Head of caudate nucleus (tissue), 42 donors: ENCODE data around the gene AP1M1.

Experiments
- DNase-seq, 42 donors: peaks; one replicate each; pipeline versions ENCODE4 v3.0.0 to v3.0.0-alpha.2; 2020 to 2021; ENCODE audit warnings: mixed read lengths in 7 of 42
- intact Hi-C: fragments of 100-400 bp; cut with DNase I; formaldehyde crosslinking; loops from one replicate; pipeline ENCODE4 v1.15.0; 2022

The AP1M1 gene

DNA sequence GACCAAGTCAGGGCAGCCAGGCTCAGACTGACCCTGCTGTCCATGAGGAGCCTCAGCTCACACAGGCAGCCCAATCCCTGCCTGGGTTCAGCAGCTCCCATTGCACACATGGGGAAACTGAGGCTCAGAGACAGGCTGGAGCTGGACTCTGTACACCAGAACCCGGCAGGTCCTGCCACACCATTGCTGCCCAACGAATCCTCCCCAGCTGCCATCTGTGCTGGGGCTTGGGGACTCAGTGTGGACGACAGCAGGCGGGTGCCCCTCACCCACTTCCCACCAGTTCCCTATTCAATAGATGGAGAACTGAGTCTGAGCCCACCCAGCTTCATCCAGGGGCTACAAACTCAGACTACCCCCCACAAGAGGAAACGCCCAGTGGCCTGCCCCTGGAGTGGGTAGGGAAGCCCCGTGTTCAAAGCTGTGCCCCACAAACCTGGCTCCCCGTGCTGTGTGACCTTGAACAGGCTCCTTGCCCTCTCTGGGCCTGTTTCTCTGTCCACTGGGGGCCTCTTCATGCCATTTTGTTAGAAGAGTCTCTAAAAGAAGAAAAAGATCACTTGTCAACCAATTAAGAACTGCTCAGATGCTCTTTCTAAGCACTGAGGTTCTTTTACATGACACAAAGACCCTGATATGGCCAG is 50.8 kb downstream of the AP1M1 start:
- no peak for DNase-seq
- intact Hi-C loops: loop anchor here (5.0 kb wide), 1 partner anchor 134 kb away; no protein-coding TSS in a partner anchor

DNA sequence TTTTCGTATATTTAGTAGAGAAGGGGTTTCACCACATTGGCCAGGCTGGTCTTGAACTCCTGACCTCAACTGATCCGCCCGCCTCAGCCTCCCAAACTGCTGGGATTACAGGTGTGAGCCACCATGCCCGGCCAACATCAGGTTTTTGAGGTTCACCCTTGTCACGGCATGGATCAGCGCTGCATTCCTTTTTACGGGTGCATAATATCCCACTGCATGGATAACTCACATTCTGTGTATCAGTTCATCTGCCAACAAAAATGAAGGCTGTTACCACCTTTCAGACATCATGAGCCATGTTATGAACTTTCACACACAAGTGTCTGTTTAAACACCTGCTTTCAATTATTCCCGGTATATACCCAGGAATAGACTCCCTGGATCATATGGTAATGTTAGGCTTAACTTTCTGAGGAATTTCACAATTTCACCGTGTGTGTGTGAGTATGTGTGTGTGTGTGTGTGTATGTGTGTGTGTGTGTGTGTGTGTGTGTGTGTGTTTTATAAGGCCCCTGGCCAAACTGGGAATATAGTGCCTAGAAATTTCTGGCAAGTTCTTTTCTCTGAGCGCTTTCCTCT is 52.2 kb downstream of the AP1M1 start:
- no peak for DNase-seq
- intact Hi-C loops: loop anchor here (5.0 kb wide), 1 partner anchor 132 kb away; no protein-coding TSS in a partner anchor

DNA sequence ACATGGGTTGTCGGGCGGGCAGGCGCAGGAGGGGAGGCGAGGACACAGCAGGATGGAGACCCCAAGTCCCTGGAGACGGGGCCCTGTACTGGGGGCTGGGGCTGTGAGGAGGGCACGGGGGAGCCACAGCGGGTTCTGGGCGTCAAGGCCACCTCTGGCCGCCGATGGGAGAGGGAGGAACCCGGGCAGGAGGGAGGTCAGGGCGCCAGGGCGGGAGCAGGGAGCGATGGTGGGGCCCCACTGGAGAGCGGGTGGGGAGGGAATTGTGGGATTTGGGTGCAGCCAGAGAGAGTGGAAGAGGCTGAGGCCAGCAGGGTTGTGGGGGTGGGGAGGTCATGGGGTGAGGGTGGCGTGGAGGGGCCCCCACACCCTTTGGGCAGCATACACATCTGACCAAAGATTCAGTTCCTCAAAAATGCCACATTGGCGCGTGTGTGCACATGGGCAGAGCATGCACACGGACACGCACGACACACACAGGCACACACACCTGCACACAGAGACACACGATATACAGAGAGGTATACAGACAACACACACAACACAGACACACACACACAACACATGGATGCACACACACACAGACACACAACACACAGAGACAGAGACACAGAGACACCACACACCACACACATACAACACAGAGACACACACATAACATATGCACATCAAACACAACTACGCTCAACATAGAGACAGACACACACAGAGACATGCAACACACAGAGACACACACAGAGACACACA is 54.9 kb downstream of the AP1M1 start:
- DNase-seq: peak in 24 of 42 donors; percentile 10 to 63 (median 28)
- intact Hi-C loops: no loop called here

DNA sequence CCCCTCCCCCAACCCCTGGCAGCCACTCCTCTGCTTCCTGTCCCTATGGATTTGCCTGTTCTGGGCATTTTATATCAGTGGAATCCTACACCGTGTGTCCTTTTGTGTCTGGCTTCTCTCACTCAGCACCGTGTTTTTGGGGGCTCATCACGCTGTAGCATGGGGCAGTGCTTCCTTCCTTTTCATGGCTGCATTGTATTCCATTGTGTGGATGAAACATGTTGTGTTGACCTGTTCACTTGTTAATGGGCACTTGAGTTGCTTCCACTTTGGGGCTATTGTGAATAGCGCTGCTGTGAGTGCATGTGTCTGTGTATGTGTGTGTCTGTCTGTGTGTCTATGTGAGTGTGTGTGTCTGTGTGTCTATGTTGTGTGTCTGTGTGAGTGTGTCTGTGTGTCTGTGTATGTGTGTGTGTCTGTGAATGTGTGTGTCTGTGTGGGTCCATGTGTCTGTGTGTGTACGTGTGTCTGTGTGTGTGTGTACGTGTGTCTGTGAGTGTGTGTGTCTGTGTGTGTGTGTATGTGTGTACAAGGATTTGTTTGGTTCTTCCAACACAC is 57.2 kb downstream of the AP1M1 start:
- DNase-seq: no peak
- intact Hi-C loops: no loop called here

DNA sequence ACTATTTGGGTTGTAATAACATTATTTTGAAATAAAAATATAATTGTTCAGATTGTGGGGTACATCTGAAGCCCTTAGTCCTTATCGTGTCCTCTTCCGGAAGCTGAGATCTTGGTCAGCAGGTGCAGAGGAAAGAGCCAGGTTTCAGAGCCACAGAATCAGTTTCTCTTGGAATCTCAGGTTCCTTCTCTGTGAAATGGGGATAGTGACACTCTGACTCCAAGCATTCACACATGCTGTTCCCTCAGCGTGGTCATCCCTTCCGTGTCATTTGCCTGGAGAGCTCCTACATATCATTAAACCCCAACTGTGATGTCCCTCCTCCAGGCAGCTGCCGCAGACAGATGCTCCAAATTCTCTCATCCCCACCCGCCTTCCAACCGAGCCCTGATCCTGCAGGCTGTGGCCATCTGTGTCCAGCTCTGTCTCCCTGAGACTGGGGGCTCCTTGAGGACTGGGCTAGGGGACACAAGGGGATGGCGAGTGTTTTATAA is 59.8 kb downstream of the AP1M1 start:
- DNase-seq: no peak
- intact Hi-C loops: no loop called here

DNA sequence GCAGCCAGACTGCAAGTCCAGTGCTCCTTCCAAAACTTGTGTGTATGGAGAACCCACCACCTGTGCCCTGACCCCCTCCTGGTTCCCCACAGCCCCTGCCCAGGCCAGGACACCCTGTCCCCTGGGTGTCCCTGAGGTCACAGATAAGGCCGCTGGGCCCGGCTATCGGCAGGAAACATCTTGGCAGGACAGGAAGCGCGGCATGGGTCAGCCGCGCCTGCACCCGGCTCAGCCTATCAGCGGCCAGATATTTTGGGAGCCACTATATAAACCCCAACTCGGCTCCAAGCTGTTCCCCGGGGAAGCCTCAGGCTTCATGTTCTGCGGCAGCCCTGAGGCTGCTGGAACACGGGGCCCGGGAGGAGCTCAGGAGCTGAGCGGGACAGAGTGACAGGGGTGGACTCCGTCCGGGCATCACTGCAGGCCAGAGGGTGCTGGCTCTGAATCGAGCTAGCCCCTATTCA is 60.8 kb downstream of the AP1M1 start:
- peak in 39 of 42 donors; percentile 11 to 70 (median 40) for DNase-seq
- intact Hi-C loops: no loop called here

DNA sequence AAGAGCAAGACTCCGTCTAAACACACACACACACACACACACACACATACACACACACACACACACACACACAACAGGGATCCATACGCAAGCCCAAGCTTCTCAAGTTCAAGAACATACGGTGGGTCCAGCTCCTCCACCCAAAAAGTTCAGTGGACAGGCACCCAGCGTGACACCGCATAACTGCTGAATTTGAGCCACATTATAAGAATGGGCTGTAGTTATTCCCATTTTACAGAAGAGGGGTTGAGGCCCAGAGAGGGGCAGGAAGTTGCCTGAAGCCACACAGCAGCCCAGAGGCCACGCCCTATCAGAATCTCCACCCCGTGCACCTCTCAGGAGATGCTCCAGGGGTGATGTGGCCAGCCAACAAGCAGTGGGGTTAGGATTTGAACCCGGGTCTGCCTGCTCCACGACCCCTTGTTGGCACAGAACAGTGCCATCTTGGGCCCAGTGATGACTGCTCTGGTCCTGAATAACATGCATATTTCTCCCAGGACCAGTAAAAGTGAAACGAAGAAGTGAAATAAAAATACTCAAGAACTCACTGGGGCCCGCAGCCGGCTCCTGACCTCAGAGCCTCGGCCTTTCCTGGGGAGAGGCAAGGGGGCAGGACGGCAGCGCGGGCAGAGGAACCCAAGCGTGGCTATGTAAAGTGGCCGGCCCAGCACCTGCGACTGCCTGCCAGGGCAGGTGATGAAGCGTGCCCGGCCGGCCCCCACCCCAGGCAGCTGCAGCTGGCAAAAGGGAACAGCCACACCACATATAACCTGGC is 61.9 kb downstream of the AP1M1 start:
- DNase-seq: peak in 4 of 42 donors; percentile 6 to 32 (median 14)
- intact Hi-C loops: no loop called here

DNA sequence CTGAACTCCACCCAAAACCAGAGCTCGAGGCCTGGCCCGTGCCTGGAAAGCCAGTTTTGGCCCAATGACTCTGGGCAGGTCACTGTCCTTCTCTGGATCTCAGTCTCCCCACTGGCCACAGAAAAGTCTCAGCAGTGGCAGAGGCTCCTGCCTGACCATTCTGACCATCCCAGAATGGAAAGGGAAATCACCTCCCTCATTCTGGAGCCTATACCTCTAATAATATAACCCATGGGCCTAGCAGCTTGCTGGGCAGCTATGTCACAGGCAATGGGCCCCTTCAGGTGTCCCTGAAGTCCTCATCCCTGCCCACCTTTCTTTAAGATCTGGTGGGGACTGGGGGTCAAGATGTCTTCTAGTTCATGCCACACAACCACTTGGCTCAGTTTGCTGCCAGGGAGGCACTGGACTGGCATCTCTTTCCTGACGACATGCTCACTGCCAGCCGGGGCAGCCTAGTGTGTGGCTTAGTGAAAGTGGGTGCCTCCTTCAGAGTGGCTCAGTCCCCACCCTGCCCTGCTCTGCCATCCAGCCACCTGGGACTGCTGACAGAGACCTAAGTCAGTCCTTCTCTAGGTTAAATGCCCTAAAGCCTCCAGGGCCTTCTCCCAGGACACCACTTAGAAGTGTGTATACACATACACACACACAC is 62.6 kb downstream of the AP1M1 start:
- DNase-seq: no peak
- intact Hi-C loops: no loop called here

DNA sequence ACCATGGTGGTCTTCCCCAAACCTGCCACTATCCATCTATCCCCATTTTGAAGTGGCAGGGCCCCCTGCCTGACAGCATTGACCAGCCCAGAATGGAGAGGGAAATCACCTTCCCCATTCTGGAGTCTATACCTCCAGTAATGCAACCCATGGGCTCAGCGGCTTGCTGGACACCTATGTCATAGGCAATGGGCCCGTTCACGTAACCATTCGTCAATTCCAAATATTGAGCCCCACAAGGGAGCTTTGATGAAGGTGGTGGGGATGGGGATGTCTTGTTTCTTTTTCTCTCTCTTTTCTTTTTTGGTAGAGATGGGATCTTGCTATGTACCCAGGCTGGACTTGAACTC is 63.1 kb downstream of the AP1M1 start:
- intact Hi-C loops: no loop called here
- DNase-seq: no peak

DNA sequence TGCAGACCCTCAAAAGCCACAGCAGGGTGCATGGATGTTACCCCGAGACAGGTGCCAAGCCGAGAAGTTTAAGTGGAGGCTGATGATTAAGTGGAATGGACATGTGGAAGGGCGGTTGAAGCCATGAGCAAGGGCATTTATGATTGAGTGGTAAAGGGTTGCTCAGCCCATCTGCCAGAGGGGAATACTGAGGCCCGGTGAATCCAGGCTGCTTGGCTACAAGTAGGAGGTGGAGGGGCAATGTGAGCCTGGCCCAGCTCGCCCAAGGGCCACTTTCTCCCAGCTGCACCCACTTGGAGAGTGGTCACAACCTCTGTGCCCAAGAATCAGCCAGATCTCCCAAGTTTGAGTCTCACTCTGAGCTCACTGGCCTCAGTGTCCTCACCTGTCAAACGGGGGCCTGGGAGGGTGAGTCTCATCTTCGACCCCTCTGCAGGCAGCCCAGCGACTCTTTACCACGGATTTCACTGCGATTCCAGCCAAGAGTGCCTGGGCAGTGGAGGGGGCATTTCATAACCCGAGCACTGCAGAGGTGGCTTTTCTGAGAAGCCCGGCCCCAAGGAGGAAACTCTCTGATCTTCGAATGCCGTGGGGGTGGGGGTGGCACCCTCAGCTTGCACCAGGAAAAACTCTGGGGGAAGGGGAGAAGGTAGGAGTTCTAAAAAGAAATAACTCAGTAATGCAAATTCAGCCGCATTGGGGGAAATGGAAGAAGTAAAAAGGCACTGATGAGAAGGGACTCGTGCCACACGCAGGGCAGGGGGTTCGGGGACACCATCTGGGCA is 64.1 kb downstream of the AP1M1 start:
- intact Hi-C loops: no loop called here

DNA sequence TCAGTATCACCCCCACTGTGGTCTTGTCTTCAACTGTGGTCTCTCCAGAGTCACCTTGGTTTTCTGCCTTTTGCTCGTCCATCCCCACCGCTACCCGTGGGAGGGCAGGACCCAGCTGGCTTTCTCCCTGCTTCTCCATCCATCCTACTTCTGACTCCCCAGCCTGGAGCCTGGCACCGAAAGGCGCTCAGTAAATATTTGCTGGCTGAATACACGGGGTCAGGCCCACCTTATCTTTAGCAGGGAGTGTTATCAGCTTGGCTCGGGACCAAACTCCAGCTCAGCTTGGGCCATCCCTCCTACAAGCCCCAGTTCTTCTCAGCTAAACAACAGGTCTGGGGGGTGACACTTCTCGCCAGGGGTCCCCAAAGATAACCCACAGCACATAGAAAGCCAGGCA is 64.9 kb downstream of the AP1M1 start:
- intact Hi-C loops: no loop called here
- no peak for DNase-seq

More for the DNA sequence above, 64.1 kb downstream of the AP1M1 start:
- DNase-seq: no peak

DNA sequence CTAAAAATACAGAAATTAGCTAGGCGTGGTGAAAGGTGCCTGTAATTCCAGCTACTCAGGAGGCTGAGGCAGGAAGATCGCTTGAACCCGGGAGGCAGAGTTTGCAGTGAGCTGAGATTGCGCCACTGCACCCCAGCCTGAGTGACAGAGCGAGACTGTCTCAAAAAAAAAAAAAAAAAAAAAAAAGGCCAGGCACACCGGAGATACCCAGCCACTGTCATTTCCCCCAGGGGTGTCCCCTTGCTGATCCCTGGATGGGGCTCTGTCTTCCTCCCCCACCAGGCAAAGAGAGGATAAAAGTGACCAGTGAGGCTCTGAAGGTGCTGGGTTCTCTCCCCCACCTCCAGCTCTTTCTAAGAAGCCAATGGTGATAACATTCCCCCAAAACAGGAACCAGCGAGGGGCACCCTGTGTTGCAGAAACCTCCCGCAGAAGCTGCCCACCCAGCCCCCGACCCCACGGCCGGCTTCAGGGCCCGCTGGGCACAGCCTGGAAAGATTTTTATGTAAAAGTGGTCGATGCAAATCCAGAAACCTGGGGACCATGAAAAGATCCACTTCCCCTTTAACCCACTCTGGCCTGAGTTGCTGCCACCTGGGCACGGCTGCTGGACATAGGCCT is 65.5 kb downstream of the AP1M1 start:
- intact Hi-C loops: no loop called here
- no peak for DNase-seq

DNA sequence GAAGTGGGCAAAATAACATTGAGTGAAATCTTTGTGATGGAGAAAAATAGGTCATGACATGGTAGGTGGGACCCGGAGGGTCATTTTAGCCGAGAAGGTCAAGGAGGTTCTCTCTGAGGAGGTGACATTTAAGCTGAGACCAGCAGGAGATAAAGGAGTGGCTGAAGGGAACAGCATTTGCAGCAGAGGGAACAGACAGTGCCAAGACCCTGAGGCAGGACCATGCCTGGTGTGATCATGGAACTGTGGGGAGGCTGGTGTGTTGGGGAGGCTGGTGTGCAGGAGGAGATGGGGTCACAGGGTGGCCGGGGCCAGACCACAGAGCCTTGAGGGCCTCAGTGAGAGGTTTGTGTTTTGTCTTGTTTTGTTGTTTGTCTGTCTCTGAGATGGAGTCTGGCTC is 67.5 kb downstream of the AP1M1 start:
- intact Hi-C loops: no loop called here
- DNase-seq: no peak

DNA sequence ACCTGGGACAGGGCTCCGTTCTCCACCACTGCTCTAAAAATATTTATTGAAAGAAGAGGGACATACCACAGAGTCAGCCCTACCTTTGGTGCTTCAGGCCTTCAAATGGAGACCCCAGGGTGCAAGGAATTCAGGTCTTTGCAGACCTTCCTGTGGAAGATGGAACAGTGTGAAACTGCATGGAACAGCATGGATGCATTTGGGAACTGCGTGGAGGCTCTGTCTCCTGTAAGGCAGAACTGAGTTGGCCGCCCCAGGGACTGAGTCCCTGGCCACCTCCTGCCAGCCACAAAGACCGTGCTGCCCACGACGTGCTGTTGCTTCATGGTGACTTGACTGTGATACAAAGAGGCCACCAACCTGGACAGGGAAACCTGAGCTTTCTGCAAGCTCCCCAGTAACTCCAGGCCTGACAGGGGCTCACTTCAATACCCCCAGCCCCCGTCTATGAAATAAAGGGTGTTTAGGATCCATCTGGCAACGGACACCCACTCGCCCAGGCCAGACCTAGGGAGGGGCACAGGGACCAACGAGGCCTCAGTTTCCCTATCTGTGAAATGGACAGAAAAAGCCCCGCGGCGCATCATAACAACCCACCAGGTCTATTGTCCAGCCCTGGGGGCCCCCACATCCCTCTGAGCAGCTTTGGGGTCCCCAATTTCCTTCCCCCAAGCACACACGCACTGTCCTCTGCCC is 68.3 kb downstream of the AP1M1 start:
- intact Hi-C loops: no loop called here
- no peak for DNase-seq

DNA sequence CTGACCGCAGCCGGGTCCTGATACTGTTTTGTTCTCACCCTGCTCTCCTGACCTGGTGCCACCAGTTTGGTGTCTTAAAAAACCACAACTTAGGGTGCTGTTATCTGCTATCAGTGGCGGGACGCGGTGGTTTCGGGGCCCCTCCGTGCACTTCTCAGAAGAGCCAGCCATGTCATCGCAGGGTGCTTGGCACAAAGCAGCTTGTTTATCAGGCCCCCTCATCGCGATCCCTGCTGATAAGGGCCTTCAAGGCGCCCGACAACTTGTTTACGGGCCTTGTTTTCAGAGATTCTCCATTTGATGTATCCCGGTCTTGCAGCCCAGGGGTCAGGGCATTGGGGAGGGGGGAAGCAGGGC is 68.9 kb downstream of the AP1M1 start:
- intact Hi-C loops: no loop called here
- DNase-seq: no peak

DNA sequence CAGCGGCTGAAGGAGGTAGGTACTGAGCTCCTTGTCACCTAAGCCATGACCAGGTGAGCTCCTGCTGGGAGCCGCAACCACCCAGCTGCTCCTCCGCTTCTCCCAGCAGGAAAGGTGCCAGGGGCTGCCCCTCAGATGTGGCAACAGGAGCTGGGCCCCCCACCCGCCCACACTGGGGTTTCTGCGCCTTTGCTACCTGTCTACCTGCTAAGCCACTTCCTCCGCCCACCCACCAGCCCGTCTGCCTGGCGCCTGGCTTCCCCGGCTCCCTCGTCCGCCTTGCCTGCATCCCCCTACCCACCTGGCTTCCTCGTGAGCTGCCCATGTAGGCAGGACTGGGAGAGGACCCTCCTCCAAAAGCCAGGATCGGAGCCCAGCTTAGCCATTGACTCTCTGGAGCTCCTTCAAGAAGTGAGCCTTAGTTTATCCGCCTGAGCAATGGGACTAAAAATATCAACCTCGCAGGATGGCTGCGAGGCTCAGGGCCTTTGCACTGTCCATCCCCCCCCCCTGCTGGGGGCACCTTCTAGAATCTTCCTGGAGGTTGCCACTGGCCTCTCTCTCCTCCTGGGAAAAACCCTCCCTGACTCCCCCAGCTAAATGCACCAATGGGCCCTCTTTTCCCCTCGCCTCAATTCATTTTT is 71.1 kb downstream of the AP1M1 start:
- intact Hi-C loops: no loop called here
- DNase-seq: no peak
